ENCODE results near the gene SSUH2.

SSUH2 gene

DNA sequence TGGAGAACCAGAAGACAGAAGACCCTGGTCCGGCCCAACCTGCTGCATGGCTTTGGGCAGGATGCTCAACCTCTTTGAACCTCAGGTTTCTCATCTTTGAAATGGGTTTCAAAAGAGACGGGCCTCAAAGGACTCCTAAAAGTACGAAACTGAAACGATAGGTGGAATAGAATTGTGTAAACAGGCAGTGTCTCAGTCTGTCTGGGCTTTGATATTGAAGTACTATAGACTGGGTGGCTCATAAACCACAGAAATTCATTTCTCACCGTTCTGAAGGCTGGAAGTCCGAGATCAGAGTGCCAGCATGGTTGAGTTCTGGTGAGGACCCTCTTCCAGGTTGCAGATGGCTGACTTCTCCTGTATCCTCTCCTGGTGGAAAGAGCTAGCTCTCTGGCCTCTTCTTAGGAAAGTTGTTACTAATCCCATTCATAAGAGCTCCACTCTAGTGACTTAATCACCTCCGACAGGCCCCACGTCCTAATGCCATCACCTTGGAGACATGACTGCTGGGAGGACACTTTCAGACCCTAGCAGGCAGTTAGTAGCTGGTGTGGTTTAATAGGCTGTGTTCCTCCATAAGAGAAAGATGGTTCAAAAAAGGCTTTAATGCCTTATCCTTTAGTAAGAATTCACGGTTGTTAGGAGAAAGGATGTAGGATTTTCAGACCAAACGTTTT is 35.7 kb downstream of the SSUH2 start:
- POLR2A ChIA-PET = no interaction called here
- Histone ChIP-seq H3K4me1 (ENCODE audit: control insufficient read depth, insufficient read depth, low read length) (no peaks in the 10 kb centered on the region), H3K9me3 (ENCODE audit: control insufficient read depth, insufficient read depth, low read depth, low read length) (no peaks in the 10 kb centered on the region), H3K4me3 (ENCODE audit: low read depth, low read length) (no peak overlapping the region), H3K27ac (ENCODE audit: extremely low read depth, low read depth, low read length) (no peak overlapping the region), H3K36me3 (ENCODE audit: control insufficient read depth in 2 of 2, insufficient read depth in 1 of 2, low read length in 2 of 2) (no peaks in the 10 kb centered on the region)
- no peak for TF ChIP-seq MZF1 (tag by site-specific recombination; IDR thresholded peaks at IDR 0.05; ENCODE audit: borderline replicate concordance)
- no peak for TF ChIP-seq GLIS2 (tag by site-specific recombination; IDR thresholded peaks at IDR 0.05)
- TF ChIP-seq ZNF501 (tag by site-specific recombination; IDR thresholded peaks at IDR 0.05) = no peak
- no peak for TF ChIP-seq ZBTB48 (tag by site-specific recombination; IDR thresholded peaks at IDR 0.05)
- no peak for TF ChIP-seq ZNF19 (tag by site-specific recombination; IDR thresholded peaks at IDR 0.05; ENCODE audit: low read depth)
- TF ChIP-seq, protein P1, sequence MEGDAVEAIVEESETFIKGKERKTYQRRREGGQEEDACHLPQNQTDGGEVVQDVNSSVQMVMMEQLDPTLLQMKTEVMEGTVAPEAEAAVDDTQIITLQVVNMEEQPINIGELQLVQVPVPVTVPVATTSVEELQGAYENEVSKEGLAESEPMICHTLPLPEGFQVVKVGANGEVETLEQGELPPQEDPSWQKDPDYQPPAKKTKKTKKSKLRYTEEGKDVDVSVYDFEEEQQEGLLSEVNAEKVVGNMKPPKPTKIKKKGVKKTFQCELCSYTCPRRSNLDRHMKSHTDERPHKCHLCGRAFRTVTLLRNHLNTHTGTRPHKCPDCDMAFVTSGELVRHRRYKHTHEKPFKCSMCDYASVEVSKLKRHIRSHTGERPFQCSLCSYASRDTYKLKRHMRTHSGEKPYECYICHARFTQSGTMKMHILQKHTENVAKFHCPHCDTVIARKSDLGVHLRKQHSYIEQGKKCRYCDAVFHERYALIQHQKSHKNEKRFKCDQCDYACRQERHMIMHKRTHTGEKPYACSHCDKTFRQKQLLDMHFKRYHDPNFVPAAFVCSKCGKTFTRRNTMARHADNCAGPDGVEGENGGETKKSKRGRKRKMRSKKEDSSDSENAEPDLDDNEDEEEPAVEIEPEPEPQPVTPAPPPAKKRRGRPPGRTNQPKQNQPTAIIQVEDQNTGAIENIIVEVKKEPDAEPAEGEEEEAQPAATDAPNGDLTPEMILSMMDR (tag by site-specific recombination; IDR thresholded peaks at IDR 0.05) = no peak
- CTCF ChIA-PET = interaction anchor here (0.6 to 1.3 kb wide), 2 partner anchors 167 to 596 kb away, joined by 4 read pairs; no protein-coding TSS in a partner anchor

DNA sequence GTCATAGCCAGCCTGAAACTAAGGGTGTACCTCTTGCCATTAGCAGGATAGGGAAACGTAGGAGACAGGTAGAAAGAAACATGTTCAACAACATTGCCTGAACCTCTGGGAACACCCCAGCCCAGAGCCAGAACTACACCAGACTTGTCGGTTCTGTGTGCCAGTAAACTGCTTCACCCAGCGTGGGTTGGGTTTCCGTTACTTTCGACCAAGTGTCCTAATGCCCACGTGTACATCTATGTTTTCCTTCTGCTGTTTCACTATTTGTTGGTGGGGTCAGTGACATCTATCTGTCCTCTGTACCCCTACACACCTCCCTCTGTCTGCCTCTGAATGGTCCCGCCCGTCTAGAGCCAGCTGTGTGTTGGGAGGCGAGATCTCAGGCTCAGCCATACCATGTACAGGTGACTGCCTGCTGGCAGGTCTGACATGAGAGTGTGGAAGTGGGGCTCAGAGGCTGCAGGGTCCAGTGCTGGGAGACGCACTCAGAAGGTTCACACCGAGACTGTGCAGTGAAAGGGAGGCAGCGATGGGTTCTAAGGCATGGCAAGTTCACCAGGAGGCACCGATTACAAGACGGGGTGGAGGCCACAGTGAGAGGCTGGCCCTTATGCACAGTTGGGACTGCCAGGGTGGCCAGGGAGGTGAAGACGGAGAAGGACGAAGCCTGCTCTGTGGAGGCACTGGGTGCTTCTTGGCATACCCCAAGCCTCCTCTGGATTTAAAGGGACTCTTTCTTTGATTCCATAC is 36.4 kb downstream of the SSUH2 start:
- no peaks in the 10 kb centered on the region for H3K9me3 ChIP-seq (ENCODE audit: control insufficient read depth, insufficient read depth, low read depth, low read length)
- H3K4me1 ChIP-seq (ENCODE audit: control insufficient read depth, insufficient read depth, low read length) = no peaks in the 10 kb centered on the region
- no peaks in the 10 kb centered on the region for H3K36me3 ChIP-seq (ENCODE audit: control insufficient read depth in 2 of 2, insufficient read depth in 1 of 2, low read length in 2 of 2)
- H3K27ac ChIP-seq (ENCODE audit: extremely low read depth, low read depth, low read length) = no peak overlapping the region
- TF ChIP-seq, protein P2, sequence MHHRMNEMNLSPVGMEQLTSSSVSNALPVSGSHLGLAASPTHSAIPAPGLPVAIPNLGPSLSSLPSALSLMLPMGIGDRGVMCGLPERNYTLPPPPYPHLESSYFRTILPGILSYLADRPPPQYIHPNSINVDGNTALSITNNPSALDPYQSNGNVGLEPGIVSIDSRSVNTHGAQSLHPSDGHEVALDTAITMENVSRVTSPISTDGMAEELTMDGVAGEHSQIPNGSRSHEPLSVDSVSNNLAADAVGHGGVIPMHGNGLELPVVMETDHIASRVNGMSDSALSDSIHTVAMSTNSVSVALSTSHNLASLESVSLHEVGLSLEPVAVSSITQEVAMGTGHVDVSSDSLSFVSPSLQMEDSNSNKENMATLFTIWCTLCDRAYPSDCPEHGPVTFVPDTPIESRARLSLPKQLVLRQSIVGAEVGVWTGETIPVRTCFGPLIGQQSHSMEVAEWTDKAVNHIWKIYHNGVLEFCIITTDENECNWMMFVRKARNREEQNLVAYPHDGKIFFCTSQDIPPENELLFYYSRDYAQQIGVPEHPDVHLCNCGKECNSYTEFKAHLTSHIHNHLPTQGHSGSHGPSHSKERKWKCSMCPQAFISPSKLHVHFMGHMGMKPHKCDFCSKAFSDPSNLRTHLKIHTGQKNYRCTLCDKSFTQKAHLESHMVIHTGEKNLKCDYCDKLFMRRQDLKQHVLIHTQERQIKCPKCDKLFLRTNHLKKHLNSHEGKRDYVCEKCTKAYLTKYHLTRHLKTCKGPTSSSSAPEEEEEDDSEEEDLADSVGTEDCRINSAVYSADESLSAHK (tag by site-specific recombination; IDR thresholded peaks at IDR 0.05) = no peak
- TF ChIP-seq ZFP69B (tag by site-specific recombination; IDR thresholded peaks at IDR 0.05) (no peak), ZNF121 (tag by site-specific recombination; IDR thresholded peaks at IDR 0.05) (no peak), ZNF138 (tag by site-specific recombination; IDR thresholded peaks at IDR 0.05; ENCODE audit: borderline replicate concordance) (no peak), ZNF544 (tag by site-specific recombination; IDR thresholded peaks at IDR 0.05) (no peak), RBAK (tag by site-specific recombination; IDR thresholded peaks at IDR 0.05) (no peak), ZNF366 (tag by site-specific recombination; conservative IDR thresholded peaks at IDR 0.05) (no peak), ZNF660 (tag by site-specific recombination; IDR thresholded peaks at IDR 0.05) (no peak), ZNF174 (tag by site-specific recombination; IDR thresholded peaks at IDR 0.05) (no peak), ZNF664 (tag by site-specific recombination; IDR thresholded peaks at IDR 0.05) (no peak), ZNF112 (tag by site-specific recombination; IDR thresholded peaks at IDR 0.05) (no peak)
- TF ChIP-seq, protein P3, sequence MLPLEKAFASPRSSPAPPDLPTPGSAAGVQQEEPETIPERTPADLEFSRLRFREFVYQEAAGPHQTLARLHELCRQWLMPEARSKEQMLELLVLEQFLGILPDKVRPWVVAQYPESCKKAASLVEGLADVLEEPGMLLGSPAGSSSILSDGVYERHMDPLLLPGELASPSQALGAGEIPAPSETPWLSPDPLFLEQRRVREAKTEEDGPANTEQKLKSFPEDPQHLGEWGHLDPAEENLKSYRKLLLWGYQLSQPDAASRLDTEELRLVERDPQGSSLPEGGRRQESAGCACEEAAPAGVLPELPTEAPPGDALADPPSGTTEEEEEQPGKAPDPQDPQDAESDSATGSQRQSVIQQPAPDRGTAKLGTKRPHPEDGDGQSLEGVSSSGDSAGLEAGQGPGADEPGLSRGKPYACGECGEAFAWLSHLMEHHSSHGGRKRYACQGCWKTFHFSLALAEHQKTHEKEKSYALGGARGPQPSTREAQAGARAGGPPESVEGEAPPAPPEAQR (tag by site-specific recombination; IDR thresholded peaks at IDR 0.05) = no peak
- TF ChIP-seq, protein P4, sequence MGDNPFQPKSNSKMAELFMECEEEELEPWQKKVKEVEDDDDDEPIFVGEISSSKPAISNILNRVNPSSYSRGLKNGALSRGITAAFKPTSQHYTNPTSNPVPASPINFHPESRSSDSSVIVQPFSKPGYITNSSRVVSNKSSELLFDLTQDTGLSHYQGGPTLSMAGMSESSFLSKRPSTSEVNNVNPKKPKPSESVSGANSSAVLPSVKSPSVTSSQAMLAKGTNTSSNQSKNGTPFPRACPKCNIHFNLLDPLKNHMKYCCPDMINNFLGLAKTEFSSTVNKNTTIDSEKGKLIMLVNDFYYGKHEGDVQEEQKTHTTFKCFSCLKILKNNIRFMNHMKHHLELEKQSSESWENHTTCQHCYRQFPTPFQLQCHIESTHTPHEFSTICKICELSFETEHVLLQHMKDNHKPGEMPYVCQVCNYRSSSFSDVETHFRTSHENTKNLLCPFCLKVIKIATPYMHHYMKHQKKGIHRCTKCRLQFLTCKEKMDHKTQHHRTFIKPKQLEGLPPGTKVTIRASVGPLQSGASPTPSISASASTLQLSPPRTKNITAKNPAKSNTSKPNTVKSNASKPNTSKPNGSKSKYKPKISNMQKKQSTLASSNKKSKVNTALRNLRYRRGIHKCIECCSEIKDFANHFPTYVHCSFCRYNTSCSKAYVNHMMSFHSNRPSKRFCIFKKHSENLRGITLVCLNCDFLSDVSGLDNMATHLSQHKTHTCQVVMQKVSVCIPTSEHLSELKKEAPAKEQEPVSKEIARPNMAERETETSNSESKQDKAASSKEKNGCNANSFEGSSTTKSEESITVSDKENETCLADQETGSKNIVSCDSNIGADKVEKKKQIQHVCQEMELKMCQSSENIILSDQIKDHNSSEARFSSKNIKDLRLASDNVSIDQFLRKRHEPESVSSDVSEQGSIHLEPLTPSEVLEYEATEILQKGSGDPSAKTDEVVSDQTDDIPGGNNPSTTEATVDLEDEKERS (tag by site-specific recombination; IDR thresholded peaks at IDR 0.05) = no peak
- TF ChIP-seq, protein P5, sequence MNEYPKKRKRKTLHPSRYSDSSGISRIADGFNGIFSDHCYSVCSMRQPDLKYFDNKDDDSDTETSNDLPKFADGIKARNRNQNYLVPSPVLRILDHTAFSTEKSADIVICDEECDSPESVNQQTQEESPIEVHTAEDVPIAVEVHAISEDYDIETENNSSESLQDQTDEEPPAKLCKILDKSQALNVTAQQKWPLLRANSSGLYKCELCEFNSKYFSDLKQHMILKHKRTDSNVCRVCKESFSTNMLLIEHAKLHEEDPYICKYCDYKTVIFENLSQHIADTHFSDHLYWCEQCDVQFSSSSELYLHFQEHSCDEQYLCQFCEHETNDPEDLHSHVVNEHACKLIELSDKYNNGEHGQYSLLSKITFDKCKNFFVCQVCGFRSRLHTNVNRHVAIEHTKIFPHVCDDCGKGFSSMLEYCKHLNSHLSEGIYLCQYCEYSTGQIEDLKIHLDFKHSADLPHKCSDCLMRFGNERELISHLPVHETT (tag by site-specific recombination; IDR thresholded peaks at IDR 0.05) = no peak
- CTCF ChIA-PET = interaction anchor here (0.7 to 1.8 kb wide), 9 partner anchors 10 to 283 kb away, joined by 3 to 21 read pairs (median 4); no protein-coding TSS in a partner anchor
- POLR2A ChIA-PET = no interaction called here
- no peak overlapping the region for H3K4me3 ChIP-seq (ENCODE audit: low read depth, low read length)

Measured in HEK293 (cell line).